ENCODE results near the gene SBF2. TPM values are rescaled to one million over a fixed set of nuclear protein-coding genes. Genes with fewer than 3 reads are reported as not detected.

SBF2 gene
- total RNA-seq, 2 experiments from 2014 or later = 7.0 to 7.1 TPM

GRCh38 chr11:9799886-9800285 is 494.1 kb downstream of the SBF2 start:
- intact Hi-C loops (cut with micrococcal nuclease) = no loop called here
- no peaks in the 10 kb centered on the region for H3K27me3 Mint-ChIP-seq
- H3K4me1 Mint-ChIP-seq (ENCODE audit: low read depth) = peaks cover 4% of the 10 kb centered on the region
- no peaks in the 10 kb centered on the region for H3K9me3 Mint-ChIP-seq
- ChIA-PET CTCF (interaction anchor here (1.6 kb wide), 1 partner anchor 277 kb away, joined by 3 read pairs; no protein-coding TSS in a partner anchor), POLR2A (interaction anchor here (0.9 kb wide), 1 partner anchor 10 kb away, joined by 3 read pairs; no protein-coding TSS in a partner anchor)
- no peak for DNase-seq
- no peaks in the 10 kb centered on the region for H3K36me3 Mint-ChIP-seq
- no peak overlapping the region for H3K27ac Mint-ChIP-seq
- H3K4me3 Mint-ChIP-seq = no peak overlapping the region

- intact Hi-C loops (cut with micrococcal nuclease) = no loop called here
- Mint-ChIP-seq H3K36me3 (no peaks in the 10 kb centered on the region), H3K9me3 (no peaks in the 10 kb centered on the region), H3K4me3 (no peak overlapping the region), H3K27ac (no peak overlapping the region), H3K27me3 (no peaks in the 10 kb centered on the region), H3K4me1 (ENCODE audit: low read depth) (peaks cover 4% of the 10 kb centered on the region)
- POLR2A ChIA-PET = no interaction called here
- CTCF ChIA-PET = no interaction called here
- DNase-seq = no peak
These were observed 496.7 kb downstream of the SBF2 start for GRCh38 chr11:9797300-9797699.

- no peak for DNase-seq
- H3K36me3 Mint-ChIP-seq = no peaks in the 10 kb centered on the region
- ChIA-PET CTCF (no interaction called here), POLR2A (no interaction called here)
- H3K27ac Mint-ChIP-seq = no peak overlapping the region
- no peaks in the 10 kb centered on the region for H3K27me3 Mint-ChIP-seq
- no peak overlapping the region for H3K4me3 Mint-ChIP-seq
- intact Hi-C loops (cut with micrococcal nuclease) = no loop called here
- H3K9me3 Mint-ChIP-seq = no peaks in the 10 kb centered on the region
- H3K4me1 Mint-ChIP-seq (ENCODE audit: low read depth) = peaks cover 5% of the 10 kb centered on the region
These were observed 497.2 kb downstream of the SBF2 start for GRCh38 chr11:9796854-9797253.

GRCh38 chr11:9796266-9796665 is 497.8 kb downstream of the SBF2 start:
- no peak for DNase-seq
- Mint-ChIP-seq H3K4me1 (ENCODE audit: low read depth) (peaks cover 8% of the 10 kb centered on the region), H3K9me3 (no peaks in the 10 kb centered on the region), H3K4me3 (no peak overlapping the region), H3K27me3 (no peaks in the 10 kb centered on the region), H3K27ac (no peak overlapping the region), H3K36me3 (no peaks in the 10 kb centered on the region)
- POLR2A ChIA-PET = no interaction called here
- intact Hi-C loops (cut with micrococcal nuclease) = no loop called here
- CTCF ChIA-PET = no interaction called here

GRCh38 chr11:9790703-9791102 is 503.3 kb downstream of the SBF2 start:
- Mint-ChIP-seq H3K36me3 (peaks cover 3% of the 10 kb centered on the region), H3K4me3 (no peak overlapping the region), H3K27ac (no peak overlapping the region), H3K27me3 (no peaks in the 10 kb centered on the region), H3K9me3 (no peaks in the 10 kb centered on the region), H3K4me1 (ENCODE audit: low read depth) (peaks cover 3% of the 10 kb centered on the region)
- intact Hi-C loops (cut with micrococcal nuclease) = no loop called here
- POLR2A ChIA-PET = no interaction called here
- CTCF ChIA-PET = interaction anchor here (0.6 to 0.7 kb wide), 2 partner anchors 33 to 353 kb away, joined by 3 read pairs; no protein-coding TSS in a partner anchor
- no peak for DNase-seq

- no peak for DNase-seq
- no peak overlapping the region for H3K27ac Mint-ChIP-seq
- no peaks in the 10 kb centered on the region for H3K9me3 Mint-ChIP-seq
- CTCF ChIA-PET = no interaction called here
- no peaks in the 10 kb centered on the region for H3K27me3 Mint-ChIP-seq
- POLR2A ChIA-PET = interaction anchor here (0.8 kb wide), 1 partner anchor 10 kb away, joined by 3 read pairs; no protein-coding TSS in a partner anchor
- no peak overlapping the region for H3K4me3 Mint-ChIP-seq
- intact Hi-C loops (cut with micrococcal nuclease) = no loop called here
- H3K36me3 Mint-ChIP-seq = peaks cover 5% of the 10 kb centered on the region
- H3K4me1 Mint-ChIP-seq (ENCODE audit: low read depth) = peaks cover 3% of the 10 kb centered on the region
These were observed 504.1 kb downstream of the SBF2 start for GRCh38 chr11:9789910-9790309.

DNA sequence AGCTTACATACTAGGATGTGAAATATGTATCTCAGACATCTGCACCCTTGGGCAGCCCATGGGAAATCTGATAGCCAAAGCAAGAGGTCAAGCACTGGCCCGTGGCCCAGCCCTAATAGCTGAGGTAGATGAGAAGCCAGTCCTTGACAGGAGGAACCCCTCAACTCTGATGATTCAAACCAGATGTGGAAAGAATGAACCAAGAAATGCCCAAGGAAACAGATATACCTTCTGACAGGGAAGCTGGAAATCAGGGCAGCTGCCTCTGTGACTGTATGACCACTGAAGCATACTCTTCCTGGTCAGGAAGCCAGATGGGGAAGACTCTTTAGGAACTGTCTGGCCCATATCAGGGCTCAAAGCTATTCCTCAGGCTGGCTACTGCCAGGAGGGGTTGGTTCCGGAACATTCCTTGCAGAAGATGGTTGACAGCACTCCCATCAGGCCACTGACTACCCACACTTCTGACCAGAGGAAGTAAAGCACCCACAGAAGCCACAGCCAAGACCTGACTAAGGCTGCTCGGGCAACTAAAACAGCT is 506.0 kb downstream of the SBF2 start:
- Mint-ChIP-seq H3K27me3 (no peaks in the 10 kb centered on the region), H3K27ac (no peak overlapping the region), H3K4me3 (no peak overlapping the region), H3K9me3 (no peaks in the 10 kb centered on the region), H3K4me1 (ENCODE audit: low read depth) (peaks cover 3% of the 10 kb centered on the region), H3K36me3 (peaks cover 9% of the 10 kb centered on the region)
- intact Hi-C loops (cut with micrococcal nuclease) = no loop called here
- ChIA-PET POLR2A (no interaction called here), CTCF (no interaction called here)
- no peak for DNase-seq

GRCh38 chr11:9787260-9787659 is 506.8 kb downstream of the SBF2 start:
- POLR2A ChIA-PET = no interaction called here
- Mint-ChIP-seq H3K36me3 (peaks cover 9% of the 10 kb centered on the region), H3K27me3 (no peaks in the 10 kb centered on the region)

DNA sequence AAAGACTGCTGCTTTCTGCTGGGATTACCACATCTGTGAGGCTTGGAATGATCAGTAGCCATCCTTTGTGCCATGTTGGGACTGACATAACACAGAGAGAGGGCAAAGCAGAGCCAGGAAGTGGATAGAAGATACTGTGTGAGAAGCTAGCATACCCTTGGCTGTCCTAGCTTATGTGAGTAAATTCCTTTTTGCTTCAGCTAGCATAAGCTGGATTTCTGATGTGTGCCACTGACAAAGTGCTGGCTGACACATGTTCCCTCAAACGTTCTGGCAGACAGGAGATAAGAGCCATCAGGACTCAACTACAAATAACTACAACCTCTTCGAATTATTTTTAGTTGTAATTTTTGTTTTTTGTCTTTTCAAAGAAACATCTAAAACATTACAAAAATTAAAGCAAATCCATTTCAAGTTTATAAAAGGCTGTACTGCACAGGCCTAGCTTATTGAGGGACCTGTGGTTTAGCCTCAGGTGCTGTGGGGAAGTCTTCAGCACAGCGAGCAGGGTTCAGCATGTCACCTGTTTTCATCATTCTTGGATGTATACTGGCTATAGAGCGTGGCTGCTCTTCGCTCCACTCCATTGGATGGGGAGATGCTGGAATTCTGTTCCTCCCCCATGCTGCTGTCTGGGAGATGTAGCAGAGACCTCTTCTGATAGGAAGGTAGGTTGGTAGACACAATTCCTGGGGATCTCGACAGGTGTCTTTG is 509.3 kb downstream of the SBF2 start:
- ChIA-PET CTCF (no interaction called here), POLR2A (no interaction called here)
- Mint-ChIP-seq H3K27ac (no peak overlapping the region), H3K4me3 (no peak overlapping the region), H3K9me3 (no peaks in the 10 kb centered on the region), H3K4me1 (ENCODE audit: low read depth) (no peaks in the 10 kb centered on the region), H3K36me3 (peaks cover 11% of the 10 kb centered on the region), H3K27me3 (no peaks in the 10 kb centered on the region)
- DNase-seq = no peak
- intact Hi-C loops (cut with micrococcal nuclease) = no loop called here

More at GRCh38 chr11:9787260-9787659, 506.8 kb downstream of the SBF2 start:
- intact Hi-C loops (cut with micrococcal nuclease) = no loop called here
- CTCF ChIA-PET = no interaction called here
- DNase-seq = no peak
- Mint-ChIP-seq H3K4me3 (no peak overlapping the region), H3K4me1 (ENCODE audit: low read depth) (peaks cover 3% of the 10 kb centered on the region), H3K9me3 (no peaks in the 10 kb centered on the region), H3K27ac (no peak overlapping the region)

DNA sequence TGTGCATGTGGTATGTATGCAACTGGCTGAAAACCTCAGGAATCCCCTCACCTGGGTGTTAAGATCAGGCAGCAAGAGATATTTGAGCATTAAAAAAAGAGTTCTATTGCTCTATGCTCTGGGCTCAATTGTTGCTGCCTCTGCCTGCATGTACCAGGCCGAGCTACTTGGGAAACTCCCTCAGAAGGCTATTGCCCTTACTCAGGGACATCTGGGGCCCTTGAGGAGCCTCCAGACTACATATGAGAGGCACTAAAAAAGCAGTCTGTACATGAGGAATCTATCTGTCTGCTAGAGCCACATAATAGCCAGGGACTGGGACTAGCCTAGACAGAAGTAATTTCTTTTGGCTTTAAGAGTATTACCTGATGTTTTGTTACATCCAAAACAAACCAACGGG is 510.0 kb downstream of the SBF2 start:
- Mint-ChIP-seq H3K27ac (no peak overlapping the region), H3K27me3 (no peaks in the 10 kb centered on the region), H3K4me1 (ENCODE audit: low read depth) (no peaks in the 10 kb centered on the region), H3K9me3 (no peaks in the 10 kb centered on the region), H3K4me3 (no peak overlapping the region), H3K36me3 (peaks cover 11% of the 10 kb centered on the region)
- no peak for DNase-seq
- intact Hi-C loops (cut with micrococcal nuclease) = no loop called here
- ChIA-PET POLR2A (no interaction called here), CTCF (no interaction called here)

GRCh38 chr11:9780929-9781328 is 513.1 kb downstream of the SBF2 start:
- Mint-ChIP-seq H3K4me1 (ENCODE audit: low read depth) (no peaks in the 10 kb centered on the region), H3K27ac (no peak overlapping the region), H3K9me3 (no peaks in the 10 kb centered on the region), H3K36me3 (peaks cover 8% of the 10 kb centered on the region), H3K27me3 (no peaks in the 10 kb centered on the region), H3K4me3 (no peak overlapping the region)
- intact Hi-C loops (cut with micrococcal nuclease) = no loop called here
- DNase-seq = no peak
- POLR2A ChIA-PET = no interaction called here
- CTCF ChIA-PET = no interaction called here

DNA sequence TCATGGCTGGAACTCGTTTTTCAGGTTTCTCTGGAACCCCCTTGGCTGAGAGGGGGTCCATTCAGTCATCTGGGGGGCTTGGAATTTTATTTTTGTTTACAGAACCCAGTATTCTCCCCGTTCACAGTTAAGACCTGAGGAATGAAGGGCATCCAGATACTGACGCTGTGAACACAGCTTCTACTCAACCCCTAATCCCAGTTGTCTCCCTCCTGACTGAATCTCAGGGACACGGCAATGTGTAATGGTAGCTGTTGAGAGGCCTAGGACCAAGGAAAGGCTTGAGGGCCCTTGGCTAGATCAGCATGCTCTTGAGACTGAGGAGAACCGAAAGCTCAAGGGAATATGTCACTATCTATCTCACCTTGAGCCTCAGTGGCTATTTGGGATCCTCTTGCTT is 516.5 kb downstream of the SBF2 start:
- no peaks in the 10 kb centered on the region for H3K9me3 Mint-ChIP-seq
- no peak overlapping the region for H3K27ac Mint-ChIP-seq
- no peaks in the 10 kb centered on the region for H3K27me3 Mint-ChIP-seq
- H3K4me1 Mint-ChIP-seq (ENCODE audit: low read depth) = no peaks in the 10 kb centered on the region
- ChIA-PET POLR2A (interaction anchor here (0.7 kb wide), 1 partner anchor 57 kb away, joined by 4 read pairs; no protein-coding TSS in a partner anchor), CTCF (interaction anchor here (0.6 to 0.9 kb wide), 3 partner anchors 27 to 1272 kb away, joined by 3 read pairs; no protein-coding TSS in a partner anchor)
- intact Hi-C loops (cut with micrococcal nuclease) = no loop called here
- no peak overlapping the region for H3K4me3 Mint-ChIP-seq
- peaks cover 2% of the 10 kb centered on the region for H3K36me3 Mint-ChIP-seq
- no peak for DNase-seq

DNA sequence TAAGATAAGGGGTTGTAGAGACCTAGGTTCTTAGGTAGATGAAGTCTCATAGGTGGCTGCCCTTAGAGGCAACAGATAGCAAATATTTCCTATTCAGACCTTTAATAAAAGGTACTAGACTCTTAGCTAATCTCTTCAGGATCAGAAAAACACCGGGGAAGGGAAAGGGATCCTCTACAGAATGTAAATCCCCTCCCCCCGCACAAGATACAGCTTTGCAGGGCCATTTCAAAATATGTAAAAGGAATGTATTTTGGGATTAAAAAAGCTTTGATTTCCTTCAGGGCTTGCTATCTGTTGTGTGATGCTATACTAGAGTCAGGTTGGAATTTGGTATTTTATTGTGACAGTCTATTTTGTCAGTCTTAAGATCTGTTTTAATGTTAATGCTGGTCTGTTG is 517.0 kb downstream of the SBF2 start:
- intact Hi-C loops (cut with micrococcal nuclease) = no loop called here
- Mint-ChIP-seq H3K36me3 (peaks cover 2% of the 10 kb centered on the region), H3K27ac (no peak overlapping the region), H3K4me1 (ENCODE audit: low read depth) (no peaks in the 10 kb centered on the region), H3K27me3 (no peaks in the 10 kb centered on the region), H3K4me3 (no peak overlapping the region), H3K9me3 (no peaks in the 10 kb centered on the region)
- ChIA-PET CTCF (interaction anchor here (0.6 to 0.9 kb wide), 2 partner anchors 26 to 1272 kb away, joined by 3 read pairs; no protein-coding TSS in a partner anchor), POLR2A (no interaction called here)
- DNase-seq = no peak
